Endothelial cell of umbilical vein (primary cell): ENCODE data around the gene ZNF831. TPM values are rescaled to one million over a fixed set of nuclear protein-coding genes. Genes with fewer than 3 reads are reported as not detected.

Source experiments
- BruUV-seq: library from RNA; stranded (reverse); fragments of 400-500 nt; replicated peaks from 2 replicates; lab custom pipeline; 2021; lab: Mats Ljungman, UMichigan
- CTCF ChIA-PET: fragments of 300-600, 350-600 bp; sonication (Branson Sonifier 250); formaldehyde crosslinking; loops from one replicate; lab custom pipeline; 2021; ENCODE audit warnings: antibody characterized with exemption, inconsistent platforms; lab: Charles Lee
- POLR2A ChIA-PET: fragments of 300-600, 350-600 bp; sonication (Branson Sonifier 250); formaldehyde crosslinking; loops from one replicate; lab custom pipeline; 2021; ENCODE audit warnings: antibody characterized with exemption, inconsistent platforms; lab: Charles Lee
- DNase-seq: peaks from one replicate; pipeline ENCODE4 v3.0.0-alpha.2; 2011; ENCODE audit warnings: low read depth, low spot score
- FAIRE-seq: peaks from 2 replicates; lab custom pipeline; 2011; peaks lifted over from hg19 to GRCh38; lab: Jason Lieb, UNC
- H2AFZ ChIP-seq: 2 replicates; pipeline ENCODE4 v1.6.0; 2012; ENCODE audit warnings: low read depth, low read length, control low read depth, inconsistent platforms
- H3K27ac ChIP-seq: 2 replicates; pipeline ENCODE4 v1.5.1; 2011; ENCODE audit warnings: low read depth, mild to moderate bottlenecking, control low read depth, low read length, moderate library complexity; ENCODE audit not compliant: insufficient read depth
- H3K27me3 ChIP-seq, 2 experiments: 2 replicates each; pipeline versions ENCODE4 v1.6.0 to v1.6.1; 2011; ENCODE audit warnings: low read length in 2 of 2, mixed read lengths in 1 of 2; ENCODE audit not compliant: control insufficient read depth in 2 of 2, insufficient read depth in 2 of 2
- H3K36me3 ChIP-seq, 2 experiments: 2 replicates in 1 of 2; 3 replicates in 1 of 2; pipeline ENCODE4 v1.5.1; 2011; ENCODE audit warnings: low read length in 2 of 2, mild to moderate bottlenecking in 1 of 2, moderate library complexity in 1 of 2; ENCODE audit not compliant: control insufficient read depth in 2 of 2, insufficient read depth in 2 of 2; ENCODE audit errors: extremely low read depth in 1 of 2
- H3K4me1 ChIP-seq: 3 replicates; pipeline ENCODE4 v1.5.1; 2011; ENCODE audit warnings: mild to moderate bottlenecking, low read length; ENCODE audit not compliant: control insufficient read depth, insufficient read depth; ENCODE audit errors: extremely low read depth
- H3K4me2 ChIP-seq: 2 replicates; pipeline ENCODE4 v1.6.1; 2011; ENCODE audit warnings: low read length, control low read depth, mixed read lengths; ENCODE audit not compliant: insufficient read depth
- H3K4me3 ChIP-seq, 3 experiments: fragments of 200-600 bp in 1 of 3; sonication (generic), shearing (Covaris generic) in 1 of 3; replicated peaks in 1 of 3; 2 replicates each; pipeline ENCODE4 v1.5.1; 2011 to 2016; ENCODE audit warnings: control low read depth in 3 of 3, low read length in 3 of 3, mild to moderate bottlenecking in 2 of 3, inconsistent platforms in 1 of 3, low read depth in 1 of 3, moderate library complexity in 1 of 3; ENCODE audit not compliant: insufficient read depth in 1 of 3
- H3K79me2 ChIP-seq: 2 replicates; pipeline ENCODE4 v1.6.0; 2012; ENCODE audit warnings: low read length, inconsistent platforms; ENCODE audit not compliant: control insufficient read depth, insufficient read depth
- H3K9ac ChIP-seq: replicated peaks from 2 replicates; pipeline ENCODE3; 2011; ENCODE audit warnings: low read length, control low read depth; ENCODE audit not compliant: insufficient read depth; ENCODE audit errors: extremely low read depth
- H3K9me1 ChIP-seq: replicated peaks from 3 replicates; pipeline ENCODE4 v1.6.0; 2011; ENCODE audit warnings: mild to moderate bottlenecking, low read length; ENCODE audit not compliant: control insufficient read depth, insufficient read depth; ENCODE audit errors: extremely low read depth
- H3K9me3 ChIP-seq: replicated peaks from 2 replicates; pipeline ENCODE4 v1.5.1; 2012; ENCODE audit warnings: low read length, inconsistent platforms; ENCODE audit not compliant: control insufficient read depth, insufficient read depth
- H4K20me1 ChIP-seq: replicated peaks from 2 replicates; pipeline ENCODE3; 2011; ENCODE audit warnings: mild to moderate bottlenecking, low read length; ENCODE audit not compliant: control insufficient read depth, insufficient read depth; ENCODE audit errors: extremely low read depth
- CTCF ChIP-seq, 2 donors: IDR thresholded peaks; 1 replicate in 1 of 2; 2 replicates in 1 of 2; pipeline ENCODE4 v1.5.1; 2011; ENCODE audit warnings: low read length in 2 of 2, mild to moderate bottlenecking in 2 of 2, moderate library complexity in 2 of 2, control low read depth in 1 of 2, inconsistent platforms in 1 of 2, low read depth in 1 of 2; ENCODE audit not compliant: insufficient read depth in 1 of 2; ENCODE audit errors: extremely low read depth in 1 of 2
- EZH2 ChIP-seq: IDR thresholded peaks from 2 replicates; pipeline ENCODE4 v1.6.1; 2012; ENCODE audit warnings: borderline replicate concordance, low read depth, mild to moderate bottlenecking, moderate library complexity, low read length, inconsistent platforms; ENCODE audit not compliant: severe bottlenecking
- FOS ChIP-seq: IDR thresholded peaks from 2 replicates; pipeline ENCODE4 v1.6.1; 2011; ENCODE audit warnings: mild to moderate bottlenecking, low read length, moderate library complexity, borderline replicate concordance; ENCODE audit not compliant: insufficient read depth
- GATA2 ChIP-seq: IDR thresholded peaks from 2 replicates; pipeline ENCODE4 v1.7.0; 2011; ENCODE audit warnings: low read depth, mild to moderate bottlenecking, moderate library complexity, mixed read lengths, low read length; ENCODE audit not compliant: insufficient read length, insufficient read depth
- JUN ChIP-seq: IDR thresholded peaks from 2 replicates; pipeline ENCODE4 v1.6.1; 2011; ENCODE audit warnings: borderline replicate concordance, low read depth; ENCODE audit not compliant: insufficient read length, insufficient read depth
- MAX ChIP-seq: IDR thresholded peaks from 2 replicates; pipeline ENCODE4 v1.6.1; 2011; ENCODE audit not compliant: insufficient read depth, insufficient read length
- MYC ChIP-seq: IDR thresholded peaks from one replicate; pipeline ENCODE4 v1.6.1; 2011; ENCODE audit warnings: mild to moderate bottlenecking, low read depth, low read length
- POLR2A ChIP-seq: IDR thresholded peaks from 2 replicates; pipeline ENCODE4 v1.6.1; 2012; ENCODE audit warnings: low read depth, mild to moderate bottlenecking, control low read depth, low read length
- POLR2AphosphoS5 ChIP-seq: IDR thresholded peaks from 2 replicates; pipeline ENCODE4 v1.6.1; 2012; ENCODE audit warnings: low read depth, mild to moderate bottlenecking, control low read depth, low read length, moderate library complexity; ENCODE audit not compliant: insufficient read depth
- dilution Hi-C: fragments of 300-500 bp; cut with MboI; formaldehyde crosslinking; loops from one replicate; pipeline ENCODE4 v1.15.0; 2019; ENCODE audit warnings: low sequenced_read_pairs; ENCODE audit not compliant: extremely low pct_ligation_motif_present
- intact Hi-C: fragments of 100-400 bp; cut with micrococcal nuclease; formaldehyde crosslinking; loops from one replicate; pipeline ENCODE4 v1.10.0; 2022
- polyA plus RNA-seq, 4 experiments: library from polyadenylated mRNA; depleted of rRNA in 3 of 4; stranded (reverse) in 3 of 4; unstranded in 1 of 4; fragments of >200 nt; gene quantifications; 2 replicates each; pipeline versions ENCODE4 v1.2.1 to v1.2.3, GENCODE V29; 2011 to 2012; ENCODE audit warnings: missing spikeins in 1 of 4
- total RNA-seq: library from RNA; stranded (reverse); gene quantifications from 2 replicates; pipeline ENCODE4 v1.2.3, GENCODE V29; 2021

Gene ZNF831
- total and polyA plus RNA-seq, 2 donors (not counting 3 experiments of a cell fraction or from before 2014, with no cell fraction given), result not detected

- FAIRE-seq (no peak), DNase-seq (no peak)
- ChIA-PET POLR2A (no interaction called here), CTCF (no interaction called here)
- H3K79me2 ChIP-seq, result no peaks in the 10 kb centered on the region
- H3K27ac ChIP-seq, result no peak overlapping the region
- no peak overlapping the region for H3K4me3 ChIP-seq
- no peak overlapping the region for H3K9ac ChIP-seq
- no TSS peak for BruUV-seq
- no peaks in the 10 kb centered on the region for H3K36me3 ChIP-seq
- no peaks in the 10 kb centered on the region for H3K9me1 ChIP-seq
- no peaks in the 10 kb centered on the region for H4K20me1 ChIP-seq
- intact Hi-C loops (no loop called here), dilution Hi-C loops (no loop called here)
- H3K4me2 ChIP-seq, result no peak overlapping the region
- peaks cover 13 to 19% of the 10 kb centered on the region in 2 experiments for H3K27me3 ChIP-seq
- TF ChIP-seq FOS (no peak), POLR2AphosphoS5 (no peak)
- H2AFZ ChIP-seq, result no peak overlapping the region
- H3K4me1 ChIP-seq, result peaks cover 7% of the 10 kb centered on the region
- H3K9me3 ChIP-seq, result no peaks in the 10 kb centered on the region
Measured at GRCh38 chr20:59219211-59219610, 55.6 kb downstream of the ZNF831 start.

- DNase-seq (no peak), FAIRE-seq (no peak)
- no TSS peak for BruUV-seq
- no peaks in the 10 kb centered on the region for H3K36me3 ChIP-seq
- H3K9me1 ChIP-seq, result no peaks in the 10 kb centered on the region
- POLR2A ChIA-PET, result no interaction called here
- H3K4me1 ChIP-seq, result peaks cover 7% of the 10 kb centered on the region
- no peak overlapping the region for H2AFZ ChIP-seq
- no peak overlapping the region for H3K4me2 ChIP-seq
- intact Hi-C loops (loop anchor here (10.0 kb wide), 4 partner anchors 185 to 985 kb away; partner anchors contain the start of gene NELFCD), dilution Hi-C loops (no loop called here)
- no peak overlapping the region for H3K9ac ChIP-seq
- peaks cover 17 to 20% of the 10 kb centered on the region in 2 experiments for H3K27me3 ChIP-seq
- no peak overlapping the region for H3K27ac ChIP-seq
- H3K9me3 ChIP-seq, result no peaks in the 10 kb centered on the region
- no peak overlapping the region for H3K4me3 ChIP-seq
- H3K79me2 ChIP-seq, result no peaks in the 10 kb centered on the region
- H4K20me1 ChIP-seq, result no peaks in the 10 kb centered on the region
- TF ChIP-seq JUN (no peak), FOS (no peak), POLR2A (no peak), GATA2 (no peak), MYC (no peak), MAX (no peak), EZH2 (no peak), POLR2AphosphoS5 (no peak), CTCF (IDR thresholded peaks at IDR 0.05; ENCODE audit: extremely low read depth in 1 of 2, insufficient read depth in 1 of 2, low read depth in 1 of 2, low read length in 2 of 2) (no peak)
- CTCF ChIA-PET, result interaction anchor here (4.9 to 5.8 kb wide), 2 partner anchors 133 to 349 kb away, joined by 92 to 127 read pairs; no protein-coding TSS in a partner anchor
Measured at GRCh38 chr20:59220161-59220560, 56.5 kb downstream of the ZNF831 start.
